GM12873 (cell line): Measurements from ENCODE around the gene ECSCR.

ENCODE experiments used
- CTCF ChIP-seq: IDR thresholded peaks from 2 replicates; pipeline ENCODE4 v1.5.1; 2012; ENCODE audit warnings: low read depth, mild to moderate bottlenecking, moderate library complexity, low read length, control low read depth; ENCODE audit not compliant: insufficient read depth; ENCODE audit errors: missing control alignments

The ECSCR gene

GRCh38 chr5:139486201-139486600 is 23.7 kb upstream of the ECSCR start:
- no peak for TF ChIP-seq CTCF

GRCh38 chr5:139482050-139482889 is 19.7 kb upstream of the ECSCR start, which contains the start of gene STING1:
TSS of gene STING1 (minus strand) at chr5:139482758. CDS start at chr5:139481704, 1,054 bp downstream.
- TF ChIP-seq CTCF: no peak

GRCh38 chr5:139481580-139482049 is 19.1 kb upstream of the ECSCR start:
- peak; percentile 20 for TF ChIP-seq CTCF

- TF ChIP-seq CTCF: no peak
Measured at GRCh38 chr5:139481122-139481533, 18.6 kb upstream of the ECSCR start.

GRCh38 chr5:139475865-139476617 is 13.5 kb upstream of the ECSCR start:
- TF ChIP-seq CTCF: no peak

- no peak for TF ChIP-seq CTCF
Measured at GRCh38 chr5:139474890-139475791, 12.6 kb upstream of the ECSCR start.
